H9 (cell line): ENCODE results near the gene AACS. TPM values are rescaled to one million over a fixed set of nuclear protein-coding genes. Genes with fewer than 3 reads are reported as not detected.

Experiments
- DNase-seq: peaks from one replicate; pipeline ENCODE4 v3.0.0-alpha.2; 2017
- H2AFZ ChIP-seq: one replicate; pipeline ENCODE4 v1.6.1; 2013; ENCODE audit warnings: mild to moderate bottlenecking, low read length, control low read depth, moderate library complexity
- H2AK5ac ChIP-seq: 2 replicates; pipeline ENCODE4 v1.6.1; 2013; ENCODE audit warnings: low read length, control low read depth, mixed read lengths; ENCODE audit not compliant: insufficient read length
- H2BK120ac ChIP-seq: one replicate; pipeline ENCODE4 v1.6.1; 2013; ENCODE audit warnings: low read depth, mild to moderate bottlenecking, low read length, control low read depth, inconsistent platforms; ENCODE audit not compliant: poor library complexity, severe bottlenecking
- H2BK12ac ChIP-seq: 2 replicates; pipeline ENCODE4 v1.6.1; 2013; ENCODE audit warnings: low read length, control low read depth, mixed read lengths, low read depth; ENCODE audit not compliant: insufficient read length
- H2BK15ac ChIP-seq: 2 replicates; pipeline ENCODE4 v1.6.1; 2013; ENCODE audit warnings: low read depth, low read length, control low read depth
- H2BK20ac ChIP-seq: one replicate; pipeline ENCODE4 v1.6.1; 2013; ENCODE audit warnings: low read depth, mild to moderate bottlenecking, low read length, control low read depth, inconsistent platforms; ENCODE audit not compliant: poor library complexity, severe bottlenecking
- H2BK5ac ChIP-seq: 2 replicates; pipeline ENCODE4 v1.6.1; 2013; ENCODE audit warnings: low read length, control low read depth, mixed read lengths; ENCODE audit not compliant: insufficient read length
- H3K14ac ChIP-seq: 2 replicates; pipeline ENCODE4 v1.6.1; 2013; ENCODE audit warnings: low read length, control low read depth; ENCODE audit not compliant: insufficient read depth
- H3K18ac ChIP-seq: 2 replicates; pipeline ENCODE4 v1.6.1; 2013; ENCODE audit warnings: low read depth, mild to moderate bottlenecking, mixed read lengths, low read length, control low read depth; ENCODE audit not compliant: insufficient read length
- H3K23ac ChIP-seq: 2 replicates; pipeline ENCODE4 v1.6.1; 2013; ENCODE audit warnings: low read length, control low read depth, mixed read lengths, low read depth; ENCODE audit not compliant: insufficient read length
- H3K23me2 ChIP-seq: 2 replicates; pipeline ENCODE4 v1.6.1; 2013; ENCODE audit warnings: low read depth, mild to moderate bottlenecking, mixed read lengths, low read length, control low read depth; ENCODE audit not compliant: insufficient read length, poor library complexity, severe bottlenecking
- H3K27ac ChIP-seq: 2 replicates; pipeline ENCODE4 v1.5.1; 2013; ENCODE audit warnings: low read length, control low read depth, mixed read lengths, low read depth; ENCODE audit not compliant: insufficient read length
- H3K27me3 ChIP-seq: 2 replicates; pipeline ENCODE4 v1.6.1; 2013; ENCODE audit warnings: low read length, control low read depth, inconsistent platforms; ENCODE audit not compliant: insufficient read depth
- H3K4ac ChIP-seq: 2 replicates; pipeline ENCODE4 v1.6.1; 2013; ENCODE audit warnings: low read depth, mild to moderate bottlenecking, control low read depth, inconsistent platforms, low read length, moderate library complexity
- H3K4me1 ChIP-seq: 2 replicates; pipeline ENCODE4 v1.6.1; 2013; ENCODE audit warnings: low read length, control low read depth, inconsistent platforms; ENCODE audit not compliant: insufficient read depth
- H3K4me2 ChIP-seq: 2 replicates; pipeline ENCODE4 v1.6.1; 2013; ENCODE audit warnings: low read length, control low read depth, mixed read lengths; ENCODE audit not compliant: insufficient read length, insufficient read depth
- H3K56ac ChIP-seq: 2 replicates; pipeline ENCODE4 v1.6.1; 2013; ENCODE audit warnings: low read depth, mild to moderate bottlenecking, mixed read lengths, low read length, control low read depth; ENCODE audit not compliant: insufficient read length
- H3K79me1 ChIP-seq: 2 replicates; pipeline ENCODE4 v1.6.1; 2013; ENCODE audit warnings: low read depth, mild to moderate bottlenecking, moderate library complexity, low read length, control low read depth, inconsistent platforms; ENCODE audit not compliant: insufficient read depth, poor library complexity, severe bottlenecking
- H3K79me2 ChIP-seq: 2 replicates; pipeline ENCODE4 v1.6.1; 2013; ENCODE audit warnings: low read length, control low read depth, inconsistent platforms; ENCODE audit not compliant: insufficient read depth
- H3K9ac ChIP-seq: 2 replicates; pipeline ENCODE4 v1.6.1; 2013; ENCODE audit warnings: low read length, control low read depth, mixed read lengths; ENCODE audit not compliant: insufficient read length; ENCODE audit errors: extremely low read depth
- H3K9me3 ChIP-seq: one replicate; pipeline ENCODE4 v1.6.1; 2013; ENCODE audit warnings: low read depth, low read length, inconsistent platforms; ENCODE audit not compliant: control insufficient read depth
- H3T11ph ChIP-seq: one replicate; pipeline ENCODE4 v1.6.1; 2013; ENCODE audit warnings: mild to moderate bottlenecking, low read length, control low read depth, inconsistent platforms
- H4K20me1 ChIP-seq: one replicate; pipeline ENCODE4 v1.6.1; 2013; ENCODE audit not compliant: control insufficient read depth, insufficient read length, insufficient read depth
- H4K5ac ChIP-seq: 2 replicates; pipeline ENCODE4 v1.6.1; 2013; ENCODE audit warnings: low read depth, mild to moderate bottlenecking, mixed read lengths, low read length, control low read depth; ENCODE audit not compliant: insufficient read length
- H4K8ac ChIP-seq: replicated peaks from 2 replicates; pipeline ENCODE4 v1.6.1; 2013; ENCODE audit warnings: low read length, control low read depth, mixed read lengths, low read depth; ENCODE audit not compliant: insufficient read length
- H4K91ac ChIP-seq: 2 replicates; pipeline ENCODE4 v1.6.1; 2013; ENCODE audit warnings: low read depth, mild to moderate bottlenecking, moderate library complexity, mixed read lengths, low read length, control low read depth; ENCODE audit not compliant: insufficient read length
- H3K27ac Mint-ChIP-seq, 3 experiments: 2 replicates in 2 of 3; 3 replicates in 1 of 3; pipeline ENCODE4 v1.8.0; 2020 to 2021; ENCODE audit warnings: mixed read lengths in 3 of 3, mild to moderate bottlenecking in 1 of 3, moderate library complexity in 1 of 3
- H3K27me3 Mint-ChIP-seq: 2 replicates; pipeline ENCODE4 v1.8.0; 2021; ENCODE audit warnings: low read depth, mild to moderate bottlenecking, moderate library complexity, mixed read lengths
- H3K36me3 Mint-ChIP-seq, 3 experiments: 2 replicates in 2 of 3; 3 replicates in 1 of 3; pipeline ENCODE4 v1.8.0; 2020 to 2021; ENCODE audit warnings: low read depth in 3 of 3, mixed read lengths in 3 of 3; ENCODE audit not compliant: insufficient read depth in 1 of 3
- H3K4me1 Mint-ChIP-seq, 2 experiments: 2 replicates each; pipeline ENCODE4 v1.8.0; 2020; ENCODE audit warnings: mixed read lengths in 2 of 2
- H3K4me3 Mint-ChIP-seq, 2 experiments: 2 replicates in 1 of 2; 3 replicates in 1 of 2; pipeline ENCODE4 v1.8.0; 2020 to 2021; ENCODE audit warnings: mild to moderate bottlenecking in 2 of 2, mixed read lengths in 2 of 2, moderate library complexity in 1 of 2
- H3K9me3 Mint-ChIP-seq, 2 experiments: 2 replicates in 1 of 2; 3 replicates in 1 of 2; pipeline ENCODE4 v1.8.0; 2020; ENCODE audit warnings: mild to moderate bottlenecking in 2 of 2, mixed read lengths in 2 of 2, moderate library complexity in 1 of 2
- CTCF ChIP-seq: fragments of 200-600 bp; sonication (generic); conservative IDR thresholded peaks from 3 replicates; pipeline ENCODE4 v1.8.0; 2021; ENCODE audit warnings: antibody characterized with exemption, mild to moderate bottlenecking
- WGBS: extraction: QIAGEN DNeasy Blood & Tissue Kit; methylation state at CpG from one replicate; pipeline ENCODE4 v1.1.7; 2013; ENCODE audit warnings: missing lambda C conversion rate, low lambda C conversion rate, mixed read lengths; ENCODE audit not compliant: insufficient read length; ENCODE audit errors: extremely low coverage; 5-methylcytosine and 5-hydroxymethylcytosine counted together
- total RNA-seq: library from RNA; stranded (reverse); gene quantifications from 2 replicates; pipeline ENCODE4 v1.2.1, GENCODE V29; 2021

Gene AACS
- total RNA-seq, 1 experiment from 2014 or later, result 35.0 TPM

GRCh38 chr12:125050868-125051267 lies 14.4 kb upstream of the AACS start:
- Histone ChIP-seq H2BK120ac (no peak overlapping the region), H3T11ph (no peak overlapping the region), H2BK15ac (no peak overlapping the region), H3K79me1 (no peaks in the 10 kb centered on the region), H4K5ac (no peak overlapping the region), H3K23ac (no peak overlapping the region), H3K9ac (no peak overlapping the region), H2BK12ac (no peak overlapping the region), H3K56ac (no peak overlapping the region), H3K9me3 (peaks cover 5% of the 10 kb centered on the region), H3K27me3 (no peaks in the 10 kb centered on the region), H3K27ac (no peak overlapping the region), H2BK20ac (no peak overlapping the region), H3K14ac (no peak overlapping the region), H3K79me2 (no peaks in the 10 kb centered on the region), H3K4ac (no peak overlapping the region), H4K8ac (no peak overlapping the region), H3K18ac (no peak overlapping the region), H3K4me1 (no peaks in the 10 kb centered on the region), H3K23me2 (no peaks in the 10 kb centered on the region), H2AFZ (no peak overlapping the region), H2BK5ac (no peak overlapping the region), H2AK5ac (no peak overlapping the region), H4K91ac (no peak overlapping the region), H3K4me2 (no peak overlapping the region), H4K20me1 (no peaks in the 10 kb centered on the region)
- H3K27ac Mint-ChIP-seq, result no peak overlapping the region
- H3K36me3 Mint-ChIP-seq, result peaks cover 2 to 7% (median 2%) of the 10 kb centered on the region in 3 experiments; a peak in 2 of 7 replicates
- no peaks in the 10 kb centered on the region; the same call in 1 of the 2 replicates for H3K27me3 Mint-ChIP-seq
- DNase-seq, result no peak
- H3K4me3 Mint-ChIP-seq, result no peak overlapping the region
- peaks cover 4 to 9% of the 10 kb centered on the region in 2 experiments for H3K9me3 Mint-ChIP-seq
- no CpG with 5 or more reads among the region's 3 CpGs for WGBS
- H3K4me1 Mint-ChIP-seq, result peaks cover 0 to 5% of the 10 kb centered on the region in 2 experiments; a peak in 1 of 4 replicates
- TF ChIP-seq CTCF, result no peak
